ENCODE results near the gene CCNJL.

DNA sequence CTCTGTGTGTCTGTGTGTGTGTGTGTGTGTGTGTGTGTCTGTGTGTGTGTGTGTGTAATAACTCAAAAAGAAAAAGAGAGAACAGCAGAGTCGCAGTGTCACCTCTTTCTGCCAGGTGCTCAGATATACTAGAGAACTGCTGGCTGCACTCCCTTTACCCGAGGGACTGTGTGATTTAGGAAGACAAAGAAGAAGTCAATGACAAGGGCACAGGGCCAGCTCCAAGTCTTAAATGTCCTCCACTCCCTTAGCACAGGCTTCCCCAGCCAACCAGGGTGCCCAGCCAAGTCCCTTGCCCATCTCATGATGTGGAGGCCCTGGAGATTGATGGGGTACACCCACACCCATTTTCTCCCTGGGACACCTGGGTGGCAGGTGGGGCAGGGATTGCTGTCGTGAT, 8.7 kb downstream of the CCNJL start:
- TF ChIP-seq, protein P1, sequence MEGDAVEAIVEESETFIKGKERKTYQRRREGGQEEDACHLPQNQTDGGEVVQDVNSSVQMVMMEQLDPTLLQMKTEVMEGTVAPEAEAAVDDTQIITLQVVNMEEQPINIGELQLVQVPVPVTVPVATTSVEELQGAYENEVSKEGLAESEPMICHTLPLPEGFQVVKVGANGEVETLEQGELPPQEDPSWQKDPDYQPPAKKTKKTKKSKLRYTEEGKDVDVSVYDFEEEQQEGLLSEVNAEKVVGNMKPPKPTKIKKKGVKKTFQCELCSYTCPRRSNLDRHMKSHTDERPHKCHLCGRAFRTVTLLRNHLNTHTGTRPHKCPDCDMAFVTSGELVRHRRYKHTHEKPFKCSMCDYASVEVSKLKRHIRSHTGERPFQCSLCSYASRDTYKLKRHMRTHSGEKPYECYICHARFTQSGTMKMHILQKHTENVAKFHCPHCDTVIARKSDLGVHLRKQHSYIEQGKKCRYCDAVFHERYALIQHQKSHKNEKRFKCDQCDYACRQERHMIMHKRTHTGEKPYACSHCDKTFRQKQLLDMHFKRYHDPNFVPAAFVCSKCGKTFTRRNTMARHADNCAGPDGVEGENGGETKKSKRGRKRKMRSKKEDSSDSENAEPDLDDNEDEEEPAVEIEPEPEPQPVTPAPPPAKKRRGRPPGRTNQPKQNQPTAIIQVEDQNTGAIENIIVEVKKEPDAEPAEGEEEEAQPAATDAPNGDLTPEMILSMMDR (IDR thresholded peaks at IDR 0.05): no peak
- no peak for TF ChIP-seq POLR2A (IDR thresholded peaks at IDR 0.05)

Measured in body of pancreas (tissue), 4 donors.